Natural killer cell treated with Interleukin-12 subunit alpha and Interleukin-12 subunit beta and Interleukin-15 and Interleukin-18, amount 100 ng/mL, for 72 hours (primary cell): ENCODE results near the gene MEIS2. TPM values are rescaled to one million over a fixed set of nuclear protein-coding genes. Genes with fewer than 3 reads are reported as not detected.

Experiments
- ATAC-seq, 2 donors: fragments of 150-1000 bp; cut with Tn5 transposase in 1 of 2; sonication (Bioruptor Pico), chemical (Tn5 transposase) in 1 of 2; 2 replicates each; pipeline ENCODE4 v1.10.0; 2021
- DNase-seq: peaks from one replicate; pipeline ENCODE4 v3.0.0; 2022; ENCODE audit warnings: low spot score
- H3K27ac Mint-ChIP-seq, 2 donors: 1 replicate in 1 of 2; 2 replicates in 1 of 2; pipeline ENCODE4 v1.8.0; 2022; ENCODE audit warnings: mixed read lengths in 2 of 2, mild to moderate bottlenecking in 1 of 2, moderate library complexity in 1 of 2
- H3K27me3 Mint-ChIP-seq, 2 donors: 1 replicate in 1 of 2; 2 replicates in 1 of 2; pipeline ENCODE4 v1.8.0; 2022; ENCODE audit warnings: mixed read lengths in 2 of 2
- H3K36me3 Mint-ChIP-seq: one replicate; pipeline ENCODE4 v1.8.0; 2022; ENCODE audit warnings: mixed read lengths
- H3K4me1 Mint-ChIP-seq, 2 donors: 1 replicate in 1 of 2; 2 replicates in 1 of 2; pipeline ENCODE4 v1.8.0; 2022; ENCODE audit warnings: low read depth in 2 of 2, mixed read lengths in 2 of 2, mild to moderate bottlenecking in 1 of 2
- H3K4me3 Mint-ChIP-seq: one replicate; pipeline ENCODE4 v1.8.0; 2022; ENCODE audit warnings: mixed read lengths
- H3K9me3 Mint-ChIP-seq: 2 replicates; pipeline ENCODE4 v1.8.0; 2022; ENCODE audit warnings: mixed read lengths
- total RNA-seq, 2 donors: library from RNA; stranded (reverse); gene quantifications; one replicate each; pipeline ENCODE4 v1.2.3, GENCODE V29; 2022

MEIS2 gene
- total RNA-seq, 2 donors from 2014 or later, result 0.26 TPM; not detected in 1

- DNase-seq (no peak), ATAC-seq (no peak)
- H3K9me3 Mint-ChIP-seq, result no peaks in the 10 kb centered on the region
- H3K27ac Mint-ChIP-seq, result no peak overlapping the region
- no peaks in the 10 kb centered on the region for H3K27me3 Mint-ChIP-seq
- no peak overlapping the region for H3K4me3 Mint-ChIP-seq
- H3K4me1 Mint-ChIP-seq, result no peaks in the 10 kb centered on the region
- no peaks in the 10 kb centered on the region for H3K36me3 Mint-ChIP-seq
Measured at GRCh38 chr15:37061996-37062395, 38.4 kb downstream of the MEIS2 start.

- ATAC-seq, result no peak
- no peak overlapping the region for H3K27ac Mint-ChIP-seq
- DNase-seq, result no peak
- no peaks in the 10 kb centered on the region for H3K36me3 Mint-ChIP-seq
- H3K9me3 Mint-ChIP-seq, result peaks cover 4% of the 10 kb centered on the region
- no peak overlapping the region for H3K4me3 Mint-ChIP-seq
- H3K27me3 Mint-ChIP-seq, result no peaks in the 10 kb centered on the region
- no peaks in the 10 kb centered on the region for H3K4me1 Mint-ChIP-seq
Measured at GRCh38 chr15:37059086-37059485, 41.3 kb downstream of the MEIS2 start.

GRCh38 chr15:37058316-37058985 is 41.9 kb downstream of the MEIS2 start:
- Mint-ChIP-seq H3K4me1 (no peaks in the 10 kb centered on the region), H3K4me3 (no peak overlapping the region), H3K27ac (no peak overlapping the region), H3K9me3 (peaks cover 4% of the 10 kb centered on the region), H3K36me3 (no peaks in the 10 kb centered on the region), H3K27me3 (no peaks in the 10 kb centered on the region)
- no peak for ATAC-seq
- no peak for DNase-seq

GRCh38 chr15:37057831-37058230 is 42.5 kb downstream of the MEIS2 start:
- H3K9me3 Mint-ChIP-seq, result peaks cover 4% of the 10 kb centered on the region
- H3K4me1 Mint-ChIP-seq, result no peaks in the 10 kb centered on the region
- H3K27me3 Mint-ChIP-seq, result no peaks in the 10 kb centered on the region
- no peak for DNase-seq
- H3K27ac Mint-ChIP-seq, result no peak overlapping the region
- H3K36me3 Mint-ChIP-seq, result no peaks in the 10 kb centered on the region
- ATAC-seq, result no peak
- H3K4me3 Mint-ChIP-seq, result no peak overlapping the region

- no peak for ATAC-seq
- no peaks in the 10 kb centered on the region for H3K36me3 Mint-ChIP-seq
- H3K27me3 Mint-ChIP-seq, result no peaks in the 10 kb centered on the region
- H3K4me3 Mint-ChIP-seq, result no peak overlapping the region
- H3K27ac Mint-ChIP-seq, result no peak overlapping the region
- H3K9me3 Mint-ChIP-seq, result peaks cover 6% of the 10 kb centered on the region
- no peak for DNase-seq
- no peaks in the 10 kb centered on the region for H3K4me1 Mint-ChIP-seq
Measured at GRCh38 chr15:37057256-37057655, 43.1 kb downstream of the MEIS2 start.

- Mint-ChIP-seq H3K36me3 (no peaks in the 10 kb centered on the region), H3K4me1 (no peaks in the 10 kb centered on the region), H3K27ac (no peak overlapping the region), H3K4me3 (no peak overlapping the region), H3K27me3 (no peaks in the 10 kb centered on the region), H3K9me3 (peaks cover 6% of the 10 kb centered on the region)
- ATAC-seq, result no peak
- no peak for DNase-seq
Measured at GRCh38 chr15:37056177-37057121, 43.9 kb downstream of the MEIS2 start.

- no peaks in the 10 kb centered on the region for H3K4me1 Mint-ChIP-seq
- peaks cover 10% of the 10 kb centered on the region for H3K9me3 Mint-ChIP-seq
- no peak overlapping the region for H3K4me3 Mint-ChIP-seq
- DNase-seq (no peak), ATAC-seq (no peak)
- H3K27me3 Mint-ChIP-seq, result no peaks in the 10 kb centered on the region
- no peak overlapping the region for H3K27ac Mint-ChIP-seq
- H3K36me3 Mint-ChIP-seq, result no peaks in the 10 kb centered on the region
Measured at GRCh38 chr15:37055481-37055880, 44.9 kb downstream of the MEIS2 start.

- no peaks in the 10 kb centered on the region for H3K4me1 Mint-ChIP-seq
Measured at GRCh38 chr15:37054336-37054735, 46.0 kb downstream of the MEIS2 start.

GRCh38 chr15:37053166-37053565 is 47.2 kb downstream of the MEIS2 start:
- Mint-ChIP-seq H3K4me1 (no peaks in the 10 kb centered on the region), H3K9me3 (peaks cover 13% of the 10 kb centered on the region), H3K27ac (no peak overlapping the region), H3K27me3 (no peaks in the 10 kb centered on the region), H3K4me3 (no peak overlapping the region), H3K36me3 (no peaks in the 10 kb centered on the region)
- DNase-seq (no peak), ATAC-seq (no peak)

More at GRCh38 chr15:37054336-37054735, 46.0 kb downstream of the MEIS2 start:
- no peak overlapping the region for H3K27ac Mint-ChIP-seq
- H3K9me3 Mint-ChIP-seq, result peaks cover 13% of the 10 kb centered on the region
- ATAC-seq (no peak), DNase-seq (no peak)
- no peaks in the 10 kb centered on the region for H3K27me3 Mint-ChIP-seq
- no peak overlapping the region for H3K4me3 Mint-ChIP-seq
- H3K36me3 Mint-ChIP-seq, result no peaks in the 10 kb centered on the region

- Mint-ChIP-seq H3K27me3 (no peaks in the 10 kb centered on the region), H3K9me3 (peaks cover 10% of the 10 kb centered on the region), H3K4me1 (no peaks in the 10 kb centered on the region), H3K27ac (no peak overlapping the region), H3K4me3 (no peak overlapping the region), H3K36me3 (no peaks in the 10 kb centered on the region)
- ATAC-seq (no peak), DNase-seq (no peak)
Measured at GRCh38 chr15:37050345-37050744, 50.0 kb downstream of the MEIS2 start.

GRCh38 chr15:37046876-37047614 is 53.3 kb downstream of the MEIS2 start:
- Mint-ChIP-seq H3K4me3 (no peak overlapping the region), H3K27ac (no peak overlapping the region), H3K36me3 (no peaks in the 10 kb centered on the region), H3K4me1 (no peaks in the 10 kb centered on the region), H3K9me3 (peaks cover 11% of the 10 kb centered on the region), H3K27me3 (no peaks in the 10 kb centered on the region)
- DNase-seq (no peak), ATAC-seq (no peak)

GRCh38 chr15:37045859-37046740 is 54.2 kb downstream of the MEIS2 start:
- DNase-seq, result no peak
- Mint-ChIP-seq H3K27ac (no peak overlapping the region), H3K27me3 (no peaks in the 10 kb centered on the region), H3K36me3 (no peaks in the 10 kb centered on the region), H3K9me3 (peaks cover 8% of the 10 kb centered on the region), H3K4me1 (no peaks in the 10 kb centered on the region), H3K4me3 (no peak overlapping the region)
- no peak for ATAC-seq
